ENCODE data around the gene RAD51AP1. TPM values are rescaled to one million over a fixed set of nuclear protein-coding genes. Genes with fewer than 3 reads are reported as not detected.

The RAD51AP1 gene
- polyA plus RNA-seq, 3 donors, result 1.0 to 1.4 (median 1.3) TPM

GRCh38 chr12:4545195-4545594 is 6.5 kb downstream of the RAD51AP1 start:
- Histone ChIP-seq H3K27ac (ENCODE audit: low read depth in 1 of 2, low read length in 2 of 2) (no peak overlapping the region), H3K9ac (ENCODE audit: insufficient read depth, low read length, poor library complexity, severe bottlenecking) (no peak overlapping the region), H3K27me3 (ENCODE audit: control insufficient read depth in 2 of 2, insufficient read depth in 2 of 2, low read length in 2 of 2) (no peaks in the 10 kb centered on the region), H3K4me1 (ENCODE audit: control insufficient read depth in 1 of 2, insufficient read depth in 2 of 2, low read length in 2 of 2) (no peaks in the 10 kb centered on the region), H3K79me2 (ENCODE audit: insufficient read depth, low read length) (peaks cover 26% of the 10 kb centered on the region), H3K36me3 (replicated peaks in 1 of 2; ENCODE audit: control insufficient read depth in 1 of 2, insufficient read depth in 2 of 2, low read length in 2 of 2) (peaks cover 13 to 74% of the 10 kb centered on the region in 2 donors), H3K9me3 (replicated peaks in 1 of 2; ENCODE audit: control insufficient read depth in 1 of 2, insufficient read depth in 1 of 2, low read length in 2 of 2) (no peaks in the 10 kb centered on the region), H4K20me1 (ENCODE audit: insufficient read depth, low read length) (no peaks in the 10 kb centered on the region), H2AFZ (ENCODE audit: insufficient read depth, low read depth, low read length, poor library complexity, severe bottlenecking) (no peak overlapping the region), H3K4me3 (replicated peaks in 1 of 3; ENCODE audit: low read depth in 2 of 3, low read length in 3 of 3) (no peak overlapping the region), H3K4me2 (replicated peaks; ENCODE audit: extremely low read depth, low read length, poor library complexity, severe bottlenecking) (no peak overlapping the region)
- intact Hi-C loops (cut with micrococcal nuclease), result no loop called here
- H3K36me3 Mint-ChIP-seq, result peaks cover 27 to 50% of the 10 kb centered on the region in 2 donors
- DNase-seq, result no peak
- H3K4me1 Mint-ChIP-seq, result no peaks in the 10 kb centered on the region
- no peak overlapping the region for H3K4me3 Mint-ChIP-seq
- H3K27me3 Mint-ChIP-seq (ENCODE audit: low read depth in 3 of 3), result no peaks in the 10 kb centered on the region
- 89% methylated on average over 1 of the region's 1 CpG for WGBS (ENCODE audit: insufficient coverage)
- no peak for TF ChIP-seq CTCF (IDR thresholded peaks at IDR 0.05)
- H3K9me3 Mint-ChIP-seq, result no peaks in the 10 kb centered on the region
- H3K27ac Mint-ChIP-seq, result peak overlapping the region in 1 of 7 donors; percentile 16

GRCh38 chr12:4552191-4552590 is 13.5 kb downstream of the RAD51AP1 start:
- Histone ChIP-seq H3K4me2 (replicated peaks; ENCODE audit: extremely low read depth, low read length, poor library complexity, severe bottlenecking) (no peak overlapping the region), H3K79me2 (ENCODE audit: insufficient read depth, low read length) (peaks cover 4% of the 10 kb centered on the region), H2AFZ (ENCODE audit: insufficient read depth, low read depth, low read length, poor library complexity, severe bottlenecking) (no peak overlapping the region), H3K27me3 (ENCODE audit: control insufficient read depth in 2 of 2, insufficient read depth in 2 of 2, low read length in 2 of 2) (no peaks in the 10 kb centered on the region), H3K9ac (ENCODE audit: insufficient read depth, low read length, poor library complexity, severe bottlenecking) (no peak overlapping the region), H3K36me3 (replicated peaks in 1 of 2; ENCODE audit: control insufficient read depth in 1 of 2, insufficient read depth in 2 of 2, low read length in 2 of 2) (peaks cover 5 to 43% of the 10 kb centered on the region in 2 donors), H3K27ac (ENCODE audit: low read depth in 1 of 2, low read length in 2 of 2) (no peak overlapping the region), H3K4me1 (ENCODE audit: control insufficient read depth in 1 of 2, insufficient read depth in 2 of 2, low read length in 2 of 2) (peaks cover 23 to 24% of the 10 kb centered on the region in 2 donors), H3K4me3 (replicated peaks in 1 of 3; ENCODE audit: low read depth in 2 of 3, low read length in 3 of 3) (no peak overlapping the region), H4K20me1 (ENCODE audit: insufficient read depth, low read length) (no peaks in the 10 kb centered on the region), H3K9me3 (replicated peaks in 1 of 2; ENCODE audit: control insufficient read depth in 1 of 2, insufficient read depth in 1 of 2, low read length in 2 of 2) (no peaks in the 10 kb centered on the region)
- Mint-ChIP-seq H3K27me3 (ENCODE audit: low read depth in 3 of 3) (no peaks in the 10 kb centered on the region), H3K36me3 (peaks cover 14 to 44% of the 10 kb centered on the region in 2 donors), H3K4me1 (peaks cover 21% of the 10 kb centered on the region), H3K27ac (peak overlapping the region in 1 of 7 donors; percentile 13), H3K9me3 (no peaks in the 10 kb centered on the region), H3K4me3 (no peak overlapping the region)
- no peak for DNase-seq
- intact Hi-C loops (cut with micrococcal nuclease), result no loop called here
- TF ChIP-seq CTCF (IDR thresholded peaks at IDR 0.05), result no peak
- WGBS (ENCODE audit: insufficient coverage), result 100% methylated on average over 1 of the region's 1 CpG
